ENCODE data around the gene ADPGK.

ADPGK gene

DNA sequence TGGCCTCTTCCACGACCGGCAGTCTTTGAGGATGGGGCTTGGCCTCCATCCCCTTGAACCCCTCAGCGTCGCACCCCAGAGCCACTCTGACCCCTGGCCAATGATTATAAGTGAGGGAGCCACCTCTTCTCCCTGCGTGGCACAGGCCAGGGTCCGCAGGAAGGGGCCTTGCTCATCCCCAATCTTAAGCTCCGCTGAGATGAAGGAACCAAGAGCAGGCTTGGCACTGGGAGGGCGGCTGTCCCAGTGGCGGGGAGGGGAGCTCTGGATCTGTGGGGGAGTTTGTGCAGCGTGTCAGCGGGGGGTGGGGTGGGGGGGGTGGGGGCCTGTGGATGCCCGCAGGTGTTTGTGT, 13.8 kb upstream of the ADPGK start:
- peak overlapping the region; percentile 74 for H3K4me3 Mint-ChIP-seq
- no peaks in the 10 kb centered on the region for H3K36me3 Mint-ChIP-seq (ENCODE audit: low read depth)
- no peak overlapping the region for H3K27ac Mint-ChIP-seq
- H3K4me1 Mint-ChIP-seq (ENCODE audit: low read depth) = peaks cover 6% of the 10 kb centered on the region
- H3K27me3 Mint-ChIP-seq = peaks cover 44% of the 10 kb centered on the region
- no peaks in the 10 kb centered on the region for H3K9me3 Mint-ChIP-seq

DNA sequence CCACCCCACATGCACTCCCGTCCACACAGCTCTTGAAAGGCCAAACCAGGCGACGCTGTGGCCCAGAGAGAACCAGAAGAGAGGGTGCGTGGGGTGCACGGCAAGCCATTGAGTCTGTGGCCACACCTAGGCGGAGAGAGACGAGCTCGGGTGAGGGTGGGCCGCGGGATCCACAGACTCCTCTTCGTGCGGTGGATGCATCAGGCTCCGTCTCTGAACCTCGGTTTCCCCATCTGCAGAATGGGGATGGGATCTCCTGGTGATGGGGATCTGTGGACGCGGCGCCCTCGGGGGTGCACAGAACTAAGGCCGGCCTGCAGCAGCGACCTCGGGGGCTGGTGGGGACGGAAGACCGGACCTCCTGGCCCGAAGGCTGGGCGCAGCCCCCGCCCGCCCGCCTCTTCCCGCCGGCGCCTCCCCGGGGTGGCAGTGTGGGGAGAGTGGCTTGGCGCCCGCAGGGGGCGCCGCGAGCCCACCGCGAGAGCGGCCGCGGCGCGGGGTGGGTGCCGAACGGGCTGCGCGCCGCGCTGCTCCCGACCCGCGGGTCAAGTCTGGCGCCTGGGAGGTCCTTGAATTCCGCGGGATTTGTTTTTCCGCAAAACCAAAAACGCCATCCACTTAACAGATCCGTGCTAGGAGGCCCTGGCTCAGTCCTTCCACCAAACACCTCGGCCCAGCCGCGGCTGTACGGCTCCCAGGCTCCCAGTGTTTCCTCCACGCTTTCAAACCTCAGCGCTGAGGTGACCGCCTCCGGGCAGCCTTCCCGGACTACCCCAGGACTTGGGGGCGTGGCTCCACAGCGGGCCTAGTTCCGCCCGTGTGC, 13.2 kb upstream of the ADPGK start:
- H3K27me3 Mint-ChIP-seq = peaks cover 39% of the 10 kb centered on the region
- no peaks in the 10 kb centered on the region for H3K36me3 Mint-ChIP-seq (ENCODE audit: low read depth)
- peaks cover 6% of the 10 kb centered on the region for H3K4me1 Mint-ChIP-seq (ENCODE audit: low read depth)
- H3K9me3 Mint-ChIP-seq = no peaks in the 10 kb centered on the region
- H3K27ac Mint-ChIP-seq = no peak overlapping the region
- peak overlapping the region; percentile 78 for H3K4me3 Mint-ChIP-seq

DNA sequence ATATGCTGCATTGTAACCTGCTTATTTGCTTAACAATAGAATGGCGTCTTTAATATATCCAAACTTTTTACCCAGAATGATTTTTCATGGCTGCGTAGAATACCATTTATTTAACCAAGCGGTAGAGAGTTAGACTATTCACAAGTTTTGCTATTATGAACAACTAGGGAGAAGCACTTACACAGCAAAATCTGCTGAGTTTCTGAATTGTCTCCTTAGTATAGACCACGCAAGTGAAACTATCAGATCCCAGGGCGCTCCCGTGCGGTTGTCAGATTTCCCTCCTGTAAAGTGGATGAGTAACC, 12.6 kb upstream of the ADPGK start:
- H3K36me3 Mint-ChIP-seq (ENCODE audit: low read depth) = no peaks in the 10 kb centered on the region
- H3K27me3 Mint-ChIP-seq = peaks cover 33% of the 10 kb centered on the region
- no peaks in the 10 kb centered on the region for H3K9me3 Mint-ChIP-seq
- H3K4me1 Mint-ChIP-seq (ENCODE audit: low read depth) = peaks cover 6% of the 10 kb centered on the region
- H3K27ac Mint-ChIP-seq = no peak overlapping the region
- H3K4me3 Mint-ChIP-seq = peak overlapping the region; percentile 78

DNA sequence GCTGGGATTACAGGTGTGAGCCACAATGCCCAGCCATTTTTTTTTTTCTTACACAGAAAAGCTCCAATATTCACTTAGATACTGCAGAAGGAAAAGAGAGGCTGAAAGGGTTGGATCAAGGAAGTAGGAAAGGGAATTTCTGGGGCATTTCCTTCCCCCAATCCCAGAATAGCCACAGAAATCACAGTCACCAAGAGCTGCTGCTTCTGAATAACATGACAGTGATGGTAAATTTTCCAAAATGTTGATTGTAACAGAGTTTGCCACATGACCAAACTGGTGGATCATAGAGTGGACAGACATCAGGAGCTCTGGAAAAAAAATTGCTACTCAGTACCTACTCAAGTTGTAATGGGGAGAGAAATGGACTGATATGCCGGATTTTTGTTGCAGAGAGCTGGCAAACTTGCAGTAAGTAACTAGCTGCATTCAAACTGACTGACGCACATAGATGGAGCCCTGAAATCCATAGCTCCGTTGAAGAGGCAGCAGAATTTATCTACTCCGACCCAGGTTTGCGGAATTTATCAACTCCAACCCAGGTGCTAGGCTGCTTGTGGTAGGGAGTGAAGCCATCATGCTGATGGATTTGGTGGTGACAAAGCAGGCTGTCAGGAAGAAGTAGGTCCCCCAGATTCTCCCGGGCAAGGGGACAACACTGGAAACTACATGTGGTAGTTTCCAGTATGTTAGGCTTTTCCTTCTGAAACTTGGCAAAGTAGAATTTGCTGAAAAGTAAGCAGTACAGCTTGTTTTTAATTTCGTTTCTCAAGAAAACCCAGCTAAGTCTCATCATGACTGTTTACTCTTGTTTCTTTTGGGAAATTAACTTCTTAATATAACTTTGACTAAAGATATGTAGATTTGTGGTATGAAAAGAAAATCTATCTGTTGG, 10.5 kb upstream of the ADPGK start:
- Mint-ChIP-seq H3K27me3 (peaks cover 22% of the 10 kb centered on the region), H3K27ac (no peak overlapping the region), H3K36me3 (ENCODE audit: low read depth) (no peaks in the 10 kb centered on the region), H3K9me3 (no peaks in the 10 kb centered on the region), H3K4me1 (ENCODE audit: low read depth) (peaks cover 6% of the 10 kb centered on the region), H3K4me3 (no peak overlapping the region)

DNA sequence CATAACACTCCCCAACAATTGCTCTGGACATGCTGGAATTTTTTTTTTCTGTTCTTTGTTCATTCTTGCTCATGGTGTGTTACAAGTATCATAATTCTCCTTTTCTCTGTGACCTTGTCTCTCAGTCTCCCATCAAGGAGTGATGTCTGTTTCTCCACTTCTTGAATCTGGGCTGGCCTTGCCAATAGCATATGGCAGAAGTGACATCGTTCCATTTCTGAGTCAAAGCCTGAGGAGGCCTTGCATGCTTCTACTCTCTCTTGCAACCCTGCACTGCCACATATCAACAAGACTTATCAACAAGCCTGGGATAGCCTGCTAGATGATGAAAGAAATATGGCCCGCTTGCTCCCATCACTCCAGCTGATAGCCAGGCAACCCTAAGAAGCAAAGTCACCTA, 8.9 kb upstream of the ADPGK start:
- Mint-ChIP-seq H3K9me3 (no peaks in the 10 kb centered on the region), H3K27me3 (peaks cover 17% of the 10 kb centered on the region), H3K27ac (no peak overlapping the region), H3K36me3 (ENCODE audit: low read depth) (no peaks in the 10 kb centered on the region), H3K4me1 (ENCODE audit: low read depth) (peaks cover 6% of the 10 kb centered on the region), H3K4me3 (no peak overlapping the region)

DNA sequence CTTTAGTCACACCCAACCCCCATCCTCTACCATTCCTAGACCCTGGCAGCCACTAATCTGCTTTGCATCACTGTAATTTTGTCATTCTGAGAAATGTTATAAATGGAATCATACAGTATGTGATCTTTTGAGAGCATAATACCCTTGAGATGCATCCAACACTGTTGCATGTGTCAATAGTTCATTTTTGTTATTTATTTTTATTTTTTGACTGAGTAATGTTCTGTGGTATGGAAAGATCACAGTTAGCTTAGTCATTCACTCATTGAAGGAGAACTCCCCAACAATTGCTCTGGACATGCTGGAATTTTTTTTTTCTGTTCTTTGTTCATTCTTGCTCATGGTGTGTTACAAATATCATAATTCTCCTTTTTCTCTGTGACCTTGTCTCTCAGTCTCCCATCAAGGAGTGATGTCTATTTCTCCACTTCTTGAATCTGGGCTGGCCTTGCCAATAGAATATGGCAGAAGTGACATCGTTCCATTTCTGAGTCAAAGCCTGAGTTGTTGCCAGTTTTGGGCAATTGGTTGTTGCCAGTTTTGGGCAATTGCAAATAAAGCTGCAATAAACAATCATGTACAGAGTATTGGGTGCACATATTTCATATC, 6.8 kb upstream of the ADPGK start:
- peaks cover 18% of the 10 kb centered on the region for H3K4me1 Mint-ChIP-seq (ENCODE audit: low read depth)
- no peaks in the 10 kb centered on the region for H3K9me3 Mint-ChIP-seq
- H3K27me3 Mint-ChIP-seq = peaks cover 6% of the 10 kb centered on the region
- no peak overlapping the region for H3K27ac Mint-ChIP-seq
- no peak overlapping the region for H3K4me3 Mint-ChIP-seq
- H3K36me3 Mint-ChIP-seq (ENCODE audit: low read depth) = no peaks in the 10 kb centered on the region

DNA sequence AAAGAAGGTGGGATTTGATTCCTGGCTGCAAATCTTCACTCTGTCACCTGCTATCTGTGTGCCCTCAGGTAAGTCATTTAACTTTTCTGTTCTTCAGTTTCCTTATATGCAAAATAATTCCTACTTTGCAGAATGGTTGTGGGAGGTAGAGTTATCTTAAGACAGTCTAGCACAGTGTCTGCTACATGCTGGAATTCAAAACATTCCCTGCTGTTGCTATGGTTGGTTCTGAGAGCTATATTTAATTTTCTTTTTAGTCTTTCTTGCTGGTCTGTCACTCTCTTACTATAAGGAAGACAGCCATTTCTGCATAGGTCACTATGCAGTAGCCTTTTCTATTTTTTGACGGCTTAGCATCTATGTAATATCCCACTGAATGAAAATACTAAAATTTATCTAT, 4.0 kb upstream of the ADPGK start:
- Mint-ChIP-seq H3K4me1 (ENCODE audit: low read depth) (peaks cover 38% of the 10 kb centered on the region), H3K36me3 (ENCODE audit: low read depth) (peaks cover 6% of the 10 kb centered on the region), H3K27ac (no peak overlapping the region), H3K4me3 (no peak overlapping the region), H3K9me3 (no peaks in the 10 kb centered on the region), H3K27me3 (no peaks in the 10 kb centered on the region)

DNA sequence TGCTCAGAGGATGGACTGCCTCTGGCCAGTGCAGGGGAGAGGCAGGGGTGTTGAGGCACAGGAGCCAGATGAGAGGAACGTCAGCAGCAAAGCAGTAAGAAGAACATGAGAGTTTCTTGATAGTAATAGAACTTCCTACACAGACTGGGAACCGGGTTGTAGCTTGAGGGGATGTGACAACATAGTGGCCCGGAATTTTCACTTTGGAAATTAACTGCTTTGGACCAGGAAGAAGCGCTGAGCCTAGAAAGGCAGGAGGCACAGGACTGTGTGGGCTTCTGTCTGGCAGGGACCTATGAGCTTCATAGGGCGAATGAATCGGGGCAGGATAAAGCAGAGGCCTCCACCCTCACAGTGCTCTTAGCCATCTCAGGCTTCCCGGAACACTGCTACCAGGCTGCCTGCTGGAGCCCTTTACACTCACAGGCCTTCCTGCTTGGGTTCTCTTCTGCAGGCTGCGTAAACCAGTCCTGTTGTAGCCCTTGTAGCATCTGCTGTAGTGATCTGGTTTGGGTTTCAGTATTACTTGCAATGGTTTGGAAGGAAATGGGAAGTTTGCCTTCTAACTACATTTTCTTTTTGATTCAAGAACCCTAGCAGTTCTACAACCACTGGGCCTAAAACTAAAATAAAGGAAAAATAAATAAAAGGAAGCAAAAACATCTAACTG, 3.3 kb upstream of the ADPGK start:
- H3K27ac Mint-ChIP-seq = no peak overlapping the region
- H3K36me3 Mint-ChIP-seq (ENCODE audit: low read depth) = peaks cover 9% of the 10 kb centered on the region
- no peaks in the 10 kb centered on the region for H3K27me3 Mint-ChIP-seq
- no peaks in the 10 kb centered on the region for H3K9me3 Mint-ChIP-seq
- H3K4me3 Mint-ChIP-seq = no peak overlapping the region
- peaks cover 44% of the 10 kb centered on the region for H3K4me1 Mint-ChIP-seq (ENCODE audit: low read depth)

DNA sequence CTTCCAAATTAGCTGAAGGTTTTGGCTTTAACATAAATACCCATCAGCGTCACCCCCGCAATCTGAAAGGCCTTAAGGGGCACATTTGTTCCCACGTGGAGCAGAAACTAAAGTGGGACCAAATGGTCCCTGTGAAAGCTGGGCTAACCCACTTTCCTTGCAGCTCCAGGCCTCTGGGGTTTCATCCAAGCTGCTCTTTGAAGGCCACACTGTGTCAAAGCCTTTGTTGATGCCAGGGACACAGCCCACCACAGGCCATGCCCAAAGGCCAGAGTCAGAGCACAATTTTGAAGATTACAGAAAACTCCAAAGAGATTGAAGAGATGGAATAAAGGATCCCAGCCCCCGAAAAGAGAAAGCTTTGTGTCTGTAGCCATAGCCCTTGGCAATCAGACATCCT, 2.7 kb upstream of the ADPGK start:
- no peak overlapping the region for H3K27ac Mint-ChIP-seq

DNA sequence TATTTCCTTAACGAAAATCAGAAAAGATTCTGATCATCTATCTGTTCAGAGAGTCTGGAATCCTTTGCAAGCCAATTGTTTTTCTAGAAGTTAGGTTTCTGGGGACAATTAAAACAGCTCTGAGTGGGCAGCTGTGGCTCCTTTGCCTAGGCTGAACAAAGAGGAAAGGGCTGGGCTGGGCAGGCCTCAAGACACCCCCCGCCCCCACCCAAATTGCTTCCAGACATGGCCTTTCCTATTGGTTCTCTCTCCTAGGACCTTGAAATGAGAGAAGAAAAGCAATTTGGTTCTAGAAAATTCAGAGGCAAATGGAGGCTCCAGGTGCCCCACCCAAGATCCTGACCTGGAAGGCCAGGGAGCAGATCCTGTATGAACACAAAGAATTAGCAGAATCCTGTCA, 2.3 kb upstream of the ADPGK start:
- Mint-ChIP-seq H3K27me3 (no peaks in the 10 kb centered on the region), H3K36me3 (ENCODE audit: low read depth) (peaks cover 19% of the 10 kb centered on the region), H3K9me3 (no peaks in the 10 kb centered on the region), H3K4me3 (peak overlapping the region; percentile 56), H3K27ac (peak overlapping the region; percentile 89), H3K4me1 (ENCODE audit: low read depth) (peaks cover 53% of the 10 kb centered on the region)

More for the DNA sequence above, 2.7 kb upstream of the ADPGK start:
- H3K4me3 Mint-ChIP-seq = no peak overlapping the region
- no peaks in the 10 kb centered on the region for H3K27me3 Mint-ChIP-seq
- H3K36me3 Mint-ChIP-seq (ENCODE audit: low read depth) = peaks cover 15% of the 10 kb centered on the region
- peaks cover 49% of the 10 kb centered on the region for H3K4me1 Mint-ChIP-seq (ENCODE audit: low read depth)
- no peaks in the 10 kb centered on the region for H3K9me3 Mint-ChIP-seq

DNA sequence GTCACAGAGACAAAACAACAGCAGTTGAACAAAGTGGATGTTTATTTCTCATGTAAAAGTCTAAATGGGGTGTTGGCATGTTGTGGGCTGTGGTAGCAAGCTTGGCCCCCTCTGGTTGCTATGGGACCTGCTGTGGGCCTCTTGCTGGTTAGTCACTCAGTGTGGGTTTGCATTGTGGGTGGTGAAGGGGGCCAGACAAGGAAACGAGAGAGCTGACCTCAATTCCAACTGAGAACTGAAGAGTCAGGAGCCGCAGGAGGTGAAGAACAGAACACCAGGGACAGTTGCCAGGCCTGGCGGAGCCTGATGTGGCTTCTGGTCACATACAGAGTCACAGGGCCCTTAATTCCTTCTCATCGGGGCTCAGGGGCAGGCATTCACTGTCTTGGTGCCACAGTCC, 1.9 kb upstream of the ADPGK start:
- peak overlapping the region; percentile 89 for H3K27ac Mint-ChIP-seq
- no peaks in the 10 kb centered on the region for H3K9me3 Mint-ChIP-seq
- peaks cover 21% of the 10 kb centered on the region for H3K36me3 Mint-ChIP-seq (ENCODE audit: low read depth)
- H3K4me3 Mint-ChIP-seq = peak overlapping the region; percentile 56
- H3K27me3 Mint-ChIP-seq = no peaks in the 10 kb centered on the region
- H3K4me1 Mint-ChIP-seq (ENCODE audit: low read depth) = peaks cover 57% of the 10 kb centered on the region

DNA sequence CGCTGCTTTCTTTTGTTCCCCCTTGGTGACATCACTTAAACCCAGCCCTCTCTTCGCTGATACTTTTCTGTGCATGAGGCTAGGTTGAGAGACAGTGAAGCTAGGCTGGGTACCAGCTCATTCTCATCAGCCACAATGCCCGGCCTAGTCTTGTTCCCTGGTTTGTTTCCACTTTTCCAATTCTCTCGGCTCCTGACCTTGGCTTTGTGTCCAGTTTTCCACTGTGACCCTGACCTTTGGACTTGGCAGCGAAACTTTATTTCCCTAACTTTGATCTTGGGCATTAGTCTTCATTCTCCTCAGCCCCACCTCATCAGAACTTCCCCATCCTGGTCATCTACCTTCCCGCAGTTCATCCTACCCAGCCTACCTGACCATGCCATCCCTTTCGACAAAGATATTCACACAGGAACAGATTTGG, 908 bp upstream of the ADPGK start:
- H3K9me3 Mint-ChIP-seq = no peaks in the 10 kb centered on the region
- H3K4me3 Mint-ChIP-seq = peak overlapping the region; percentile 94
- H3K36me3 Mint-ChIP-seq (ENCODE audit: low read depth) = peaks cover 30% of the 10 kb centered on the region
- peaks cover 65% of the 10 kb centered on the region for H3K4me1 Mint-ChIP-seq (ENCODE audit: low read depth)
- H3K27ac Mint-ChIP-seq = peak overlapping the region; percentile 89
- no peaks in the 10 kb centered on the region for H3K27me3 Mint-ChIP-seq

DNA sequence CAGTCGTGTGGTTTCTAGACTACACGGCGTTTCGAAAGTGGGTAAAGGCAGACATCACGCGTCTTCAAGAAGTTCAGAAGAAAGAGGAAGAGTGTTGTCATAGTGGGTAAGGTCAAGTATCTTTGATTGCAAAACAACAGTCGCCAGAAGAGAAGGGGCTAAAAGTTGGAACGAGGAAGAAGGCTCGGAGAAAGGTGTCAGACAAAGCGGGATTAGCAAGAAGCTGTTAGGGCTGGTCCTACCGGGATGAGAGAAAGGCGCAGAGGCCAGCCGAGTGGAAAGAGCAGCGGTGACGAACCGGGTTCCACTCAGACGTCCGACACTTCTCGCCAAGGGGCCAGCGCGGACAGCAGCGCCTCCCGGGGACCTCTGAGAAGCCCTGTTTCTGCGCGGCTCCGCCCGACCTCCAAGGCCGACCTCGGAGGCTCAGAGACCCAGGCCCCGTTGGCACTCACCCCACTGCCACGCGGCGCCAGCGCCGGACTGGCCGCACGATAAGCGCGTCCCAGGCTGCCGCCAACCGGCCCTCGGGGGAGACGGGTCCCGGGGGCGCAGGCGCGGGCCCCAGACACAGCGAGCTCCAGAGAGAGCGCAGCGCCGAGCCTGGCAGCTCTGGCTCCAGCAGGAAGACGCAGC, 436 bp downstream of the ADPGK start:
- peaks cover 41% of the 10 kb centered on the region for H3K36me3 Mint-ChIP-seq (ENCODE audit: low read depth)
- no peaks in the 10 kb centered on the region for H3K27me3 Mint-ChIP-seq
- H3K27ac Mint-ChIP-seq = peak overlapping the region; percentile 96
- H3K9me3 Mint-ChIP-seq = no peaks in the 10 kb centered on the region
- H3K4me3 Mint-ChIP-seq = peak overlapping the region; percentile 94
- H3K4me1 Mint-ChIP-seq (ENCODE audit: low read depth) = peaks cover 76% of the 10 kb centered on the region

DNA sequence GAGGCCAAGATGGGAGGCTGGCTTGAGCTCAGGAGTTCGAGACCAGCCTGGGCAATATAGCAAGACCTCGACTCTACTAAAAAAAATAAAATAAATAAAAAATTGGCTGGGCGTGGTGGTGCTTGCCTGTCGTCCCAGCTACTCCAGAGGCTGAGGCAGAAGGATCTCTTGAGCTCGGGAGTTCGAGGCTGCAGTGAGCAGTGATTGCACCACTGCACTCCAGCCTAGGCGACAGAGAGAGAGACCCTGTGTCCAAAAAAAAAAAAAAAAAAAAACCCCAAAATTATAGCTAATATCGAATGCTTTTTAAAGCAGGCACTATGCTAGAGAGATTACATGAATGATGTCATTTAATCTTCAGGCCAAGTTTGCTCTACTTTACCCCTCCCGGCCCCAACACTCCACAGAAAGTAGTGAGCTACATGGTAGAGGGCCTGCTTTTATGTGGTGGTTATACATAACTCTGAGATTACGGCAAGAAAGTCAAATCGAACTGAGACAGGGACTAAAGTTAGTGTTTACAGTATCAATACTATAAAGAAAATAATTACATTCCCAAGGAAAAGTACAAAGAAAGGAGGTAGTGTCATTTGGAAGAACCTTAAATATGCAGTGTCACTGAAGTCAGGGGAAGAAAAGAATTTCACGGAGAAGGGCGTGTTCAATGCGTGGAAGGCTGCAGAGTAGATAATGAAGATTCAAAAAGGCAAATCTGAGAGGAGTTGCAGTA, 1.1 kb downstream of the ADPGK start:
- Mint-ChIP-seq H3K9me3 (no peaks in the 10 kb centered on the region), H3K4me1 (ENCODE audit: low read depth) (peaks cover 77% of the 10 kb centered on the region), H3K27ac (peak overlapping the region; percentile 96), H3K4me3 (peak overlapping the region; percentile 94), H3K36me3 (ENCODE audit: low read depth) (peaks cover 45% of the 10 kb centered on the region), H3K27me3 (no peaks in the 10 kb centered on the region)
